H9 (cell line): ENCODE results near the gene NGF. TPM values are rescaled to one million over a fixed set of nuclear protein-coding genes. Genes with fewer than 3 reads are reported as not detected.

Experiments used
- DNase-seq: peaks from one replicate; pipeline ENCODE4 v3.0.0-alpha.2; 2017
- H2AFZ ChIP-seq: one replicate; pipeline ENCODE4 v1.6.1; 2013; ENCODE audit warnings: mild to moderate bottlenecking, low read length, control low read depth, moderate library complexity
- H2AK5ac ChIP-seq: 2 replicates; pipeline ENCODE4 v1.6.1; 2013; ENCODE audit warnings: low read length, control low read depth, mixed read lengths; ENCODE audit not compliant: insufficient read length
- H2BK120ac ChIP-seq: one replicate; pipeline ENCODE4 v1.6.1; 2013; ENCODE audit warnings: low read depth, mild to moderate bottlenecking, low read length, control low read depth, inconsistent platforms; ENCODE audit not compliant: poor library complexity, severe bottlenecking
- H2BK12ac ChIP-seq: 2 replicates; pipeline ENCODE4 v1.6.1; 2013; ENCODE audit warnings: low read length, control low read depth, mixed read lengths, low read depth; ENCODE audit not compliant: insufficient read length
- H2BK15ac ChIP-seq: 2 replicates; pipeline ENCODE4 v1.6.1; 2013; ENCODE audit warnings: low read depth, low read length, control low read depth
- H2BK20ac ChIP-seq: one replicate; pipeline ENCODE4 v1.6.1; 2013; ENCODE audit warnings: low read depth, mild to moderate bottlenecking, low read length, control low read depth, inconsistent platforms; ENCODE audit not compliant: poor library complexity, severe bottlenecking
- H2BK5ac ChIP-seq: 2 replicates; pipeline ENCODE4 v1.6.1; 2013; ENCODE audit warnings: low read length, control low read depth, mixed read lengths; ENCODE audit not compliant: insufficient read length
- H3K14ac ChIP-seq: 2 replicates; pipeline ENCODE4 v1.6.1; 2013; ENCODE audit warnings: low read length, control low read depth; ENCODE audit not compliant: insufficient read depth
- H3K18ac ChIP-seq: 2 replicates; pipeline ENCODE4 v1.6.1; 2013; ENCODE audit warnings: low read depth, mild to moderate bottlenecking, mixed read lengths, low read length, control low read depth; ENCODE audit not compliant: insufficient read length
- H3K23ac ChIP-seq: 2 replicates; pipeline ENCODE4 v1.6.1; 2013; ENCODE audit warnings: low read length, control low read depth, mixed read lengths, low read depth; ENCODE audit not compliant: insufficient read length
- H3K23me2 ChIP-seq: 2 replicates; pipeline ENCODE4 v1.6.1; 2013; ENCODE audit warnings: low read depth, mild to moderate bottlenecking, mixed read lengths, low read length, control low read depth; ENCODE audit not compliant: insufficient read length, poor library complexity, severe bottlenecking
- H3K27ac ChIP-seq: 2 replicates; pipeline ENCODE4 v1.5.1; 2013; ENCODE audit warnings: low read length, control low read depth, mixed read lengths, low read depth; ENCODE audit not compliant: insufficient read length
- H3K27me3 ChIP-seq: 2 replicates; pipeline ENCODE4 v1.6.1; 2013; ENCODE audit warnings: low read length, control low read depth, inconsistent platforms; ENCODE audit not compliant: insufficient read depth
- H3K4ac ChIP-seq: 2 replicates; pipeline ENCODE4 v1.6.1; 2013; ENCODE audit warnings: low read depth, mild to moderate bottlenecking, control low read depth, inconsistent platforms, low read length, moderate library complexity
- H3K4me1 ChIP-seq: 2 replicates; pipeline ENCODE4 v1.6.1; 2013; ENCODE audit warnings: low read length, control low read depth, inconsistent platforms; ENCODE audit not compliant: insufficient read depth
- H3K4me2 ChIP-seq: 2 replicates; pipeline ENCODE4 v1.6.1; 2013; ENCODE audit warnings: low read length, control low read depth, mixed read lengths; ENCODE audit not compliant: insufficient read length, insufficient read depth
- H3K56ac ChIP-seq: 2 replicates; pipeline ENCODE4 v1.6.1; 2013; ENCODE audit warnings: low read depth, mild to moderate bottlenecking, mixed read lengths, low read length, control low read depth; ENCODE audit not compliant: insufficient read length
- H3K79me1 ChIP-seq: 2 replicates; pipeline ENCODE4 v1.6.1; 2013; ENCODE audit warnings: low read depth, mild to moderate bottlenecking, moderate library complexity, low read length, control low read depth, inconsistent platforms; ENCODE audit not compliant: insufficient read depth, poor library complexity, severe bottlenecking
- H3K79me2 ChIP-seq: 2 replicates; pipeline ENCODE4 v1.6.1; 2013; ENCODE audit warnings: low read length, control low read depth, inconsistent platforms; ENCODE audit not compliant: insufficient read depth
- H3K9ac ChIP-seq: 2 replicates; pipeline ENCODE4 v1.6.1; 2013; ENCODE audit warnings: low read length, control low read depth, mixed read lengths; ENCODE audit not compliant: insufficient read length; ENCODE audit errors: extremely low read depth
- H3K9me3 ChIP-seq: one replicate; pipeline ENCODE4 v1.6.1; 2013; ENCODE audit warnings: low read depth, low read length, inconsistent platforms; ENCODE audit not compliant: control insufficient read depth
- H3T11ph ChIP-seq: one replicate; pipeline ENCODE4 v1.6.1; 2013; ENCODE audit warnings: mild to moderate bottlenecking, low read length, control low read depth, inconsistent platforms
- H4K20me1 ChIP-seq: one replicate; pipeline ENCODE4 v1.6.1; 2013; ENCODE audit not compliant: control insufficient read depth, insufficient read length, insufficient read depth
- H4K5ac ChIP-seq: 2 replicates; pipeline ENCODE4 v1.6.1; 2013; ENCODE audit warnings: low read depth, mild to moderate bottlenecking, mixed read lengths, low read length, control low read depth; ENCODE audit not compliant: insufficient read length
- H4K8ac ChIP-seq: replicated peaks from 2 replicates; pipeline ENCODE4 v1.6.1; 2013; ENCODE audit warnings: low read length, control low read depth, mixed read lengths, low read depth; ENCODE audit not compliant: insufficient read length
- H4K91ac ChIP-seq: 2 replicates; pipeline ENCODE4 v1.6.1; 2013; ENCODE audit warnings: low read depth, mild to moderate bottlenecking, moderate library complexity, mixed read lengths, low read length, control low read depth; ENCODE audit not compliant: insufficient read length
- H3K27ac Mint-ChIP-seq, 3 experiments: 2 replicates in 2 of 3; 3 replicates in 1 of 3; pipeline ENCODE4 v1.8.0; 2020 to 2021; ENCODE audit warnings: mixed read lengths in 3 of 3, mild to moderate bottlenecking in 1 of 3, moderate library complexity in 1 of 3
- H3K27me3 Mint-ChIP-seq: 2 replicates; pipeline ENCODE4 v1.8.0; 2021; ENCODE audit warnings: low read depth, mild to moderate bottlenecking, moderate library complexity, mixed read lengths
- H3K36me3 Mint-ChIP-seq, 3 experiments: 2 replicates in 2 of 3; 3 replicates in 1 of 3; pipeline ENCODE4 v1.8.0; 2020 to 2021; ENCODE audit warnings: low read depth in 3 of 3, mixed read lengths in 3 of 3; ENCODE audit not compliant: insufficient read depth in 1 of 3
- H3K4me1 Mint-ChIP-seq, 2 experiments: 2 replicates each; pipeline ENCODE4 v1.8.0; 2020; ENCODE audit warnings: mixed read lengths in 2 of 2
- H3K4me3 Mint-ChIP-seq, 2 experiments: 2 replicates in 1 of 2; 3 replicates in 1 of 2; pipeline ENCODE4 v1.8.0; 2020 to 2021; ENCODE audit warnings: mild to moderate bottlenecking in 2 of 2, mixed read lengths in 2 of 2, moderate library complexity in 1 of 2
- H3K9me3 Mint-ChIP-seq, 2 experiments: 2 replicates in 1 of 2; 3 replicates in 1 of 2; pipeline ENCODE4 v1.8.0; 2020; ENCODE audit warnings: mild to moderate bottlenecking in 2 of 2, mixed read lengths in 2 of 2, moderate library complexity in 1 of 2
- CTCF ChIP-seq: fragments of 200-600 bp; sonication (generic); conservative IDR thresholded peaks from 3 replicates; pipeline ENCODE4 v1.8.0; 2021; ENCODE audit warnings: antibody characterized with exemption, mild to moderate bottlenecking
- total RNA-seq: library from RNA; stranded (reverse); gene quantifications from 2 replicates; pipeline ENCODE4 v1.2.1, GENCODE V29; 2021

Gene NGF
- total RNA-seq, 1 experiment from 2014 or later = 0.22 TPM

GRCh38 chr1:115239148-115239422 is 99.0 kb downstream of the NGF start:
- no peak overlapping the region for H3K18ac ChIP-seq
- no peak overlapping the region for H4K8ac ChIP-seq
- no peak overlapping the region for H4K91ac ChIP-seq
- no peak overlapping the region for H3T11ph ChIP-seq
- H3K23ac ChIP-seq = no peak overlapping the region
- DNase-seq = no peak
- no peak overlapping the region for H2BK120ac ChIP-seq
- no peak overlapping the region for H3K27ac ChIP-seq
- H3K9me3 ChIP-seq = no peaks in the 10 kb centered on the region
- no peak overlapping the region for H4K5ac ChIP-seq
- H3K79me2 ChIP-seq = no peaks in the 10 kb centered on the region
- H2BK5ac ChIP-seq = no peak overlapping the region
- TF ChIP-seq CTCF = no peak
- H4K20me1 ChIP-seq = no peaks in the 10 kb centered on the region
- H3K4me3 Mint-ChIP-seq = no peak overlapping the region
- peaks cover 0 to 4% of the 10 kb centered on the region in 2 experiments; a peak in 1 of 5 replicates for H3K9me3 Mint-ChIP-seq
- H2BK15ac ChIP-seq = no peak overlapping the region
- no peak overlapping the region for H3K56ac ChIP-seq
- no peak overlapping the region for H2BK12ac ChIP-seq
- H3K4ac ChIP-seq = no peak overlapping the region
- no peak overlapping the region for H2BK20ac ChIP-seq
- peaks cover 3 to 8% of the 10 kb centered on the region in 2 experiments; a peak in 2 of 4 replicates for H3K4me1 Mint-ChIP-seq
- H3K9ac ChIP-seq = no peak overlapping the region
- H3K27me3 ChIP-seq = no peaks in the 10 kb centered on the region
- H3K14ac ChIP-seq = no peak overlapping the region
- no peaks in the 10 kb centered on the region for H3K36me3 Mint-ChIP-seq
- H3K79me1 ChIP-seq = no peaks in the 10 kb centered on the region
- H3K27me3 Mint-ChIP-seq = no peaks in the 10 kb centered on the region
- no peak overlapping the region for H2AK5ac ChIP-seq
- no peak overlapping the region for H2AFZ ChIP-seq
- no peak overlapping the region for H3K27ac Mint-ChIP-seq
- no peaks in the 10 kb centered on the region for H3K23me2 ChIP-seq
- no peak overlapping the region for H3K4me2 ChIP-seq
- H3K4me1 ChIP-seq = no peaks in the 10 kb centered on the region
